ENCODE results near the gene LRRC8D. TPM values are rescaled to one million over a fixed set of nuclear protein-coding genes. Genes with fewer than 3 reads are reported as not detected.

The LRRC8D gene
- total RNA-seq, 4 donors from 2014 or later: 4.7 to 8.5 (median 6.5) TPM

DNA sequence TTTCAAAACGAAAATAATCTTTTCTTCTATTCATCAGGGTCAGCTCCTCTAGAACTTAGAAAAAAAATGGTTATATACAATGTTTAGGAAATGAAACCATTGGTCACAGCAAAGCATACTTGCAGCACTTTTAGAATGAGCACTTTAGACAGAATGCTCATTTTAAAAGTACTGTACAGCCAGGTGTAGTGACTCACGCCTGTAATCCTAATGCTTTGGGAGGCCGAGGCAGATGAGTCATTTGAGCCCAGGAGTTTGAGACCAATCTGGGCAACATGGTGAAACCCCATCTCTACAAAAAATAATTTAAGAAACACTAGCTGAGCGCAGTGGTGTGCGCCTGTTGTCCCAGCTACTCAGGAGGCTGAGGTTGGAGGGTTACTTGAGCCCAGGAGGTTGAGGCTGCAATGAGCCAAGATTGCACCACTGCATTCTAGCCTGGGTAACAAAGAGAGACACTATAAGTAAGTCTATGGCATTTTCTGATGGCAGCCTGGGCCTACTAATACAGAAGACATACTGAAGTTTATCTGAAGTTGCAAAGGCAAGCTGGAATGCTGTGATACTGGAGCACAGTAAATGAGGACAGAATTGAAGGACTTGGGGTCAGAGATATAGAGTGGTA is 125.1 kb downstream of the LRRC8D start:
- WGBS, 2 donors (ENCODE audit: low coverage in 1 of 2): 64 to 84% methylated on average over 3 to 4 of the region's 5 CpGs
- no peak overlapping the region for H3K4me3 ChIP-seq
- H3K36me3 ChIP-seq: no peaks in the 10 kb centered on the region
- no peak for TF ChIP-seq POLR2AphosphoS5 (IDR thresholded peaks at IDR 0.05)
- TF ChIP-seq POLR2A (IDR thresholded peaks at IDR 0.05): no peak
- no peak for TF ChIP-seq EP300 (IDR thresholded peaks at IDR 0.05)
- TF ChIP-seq, protein P1, sequence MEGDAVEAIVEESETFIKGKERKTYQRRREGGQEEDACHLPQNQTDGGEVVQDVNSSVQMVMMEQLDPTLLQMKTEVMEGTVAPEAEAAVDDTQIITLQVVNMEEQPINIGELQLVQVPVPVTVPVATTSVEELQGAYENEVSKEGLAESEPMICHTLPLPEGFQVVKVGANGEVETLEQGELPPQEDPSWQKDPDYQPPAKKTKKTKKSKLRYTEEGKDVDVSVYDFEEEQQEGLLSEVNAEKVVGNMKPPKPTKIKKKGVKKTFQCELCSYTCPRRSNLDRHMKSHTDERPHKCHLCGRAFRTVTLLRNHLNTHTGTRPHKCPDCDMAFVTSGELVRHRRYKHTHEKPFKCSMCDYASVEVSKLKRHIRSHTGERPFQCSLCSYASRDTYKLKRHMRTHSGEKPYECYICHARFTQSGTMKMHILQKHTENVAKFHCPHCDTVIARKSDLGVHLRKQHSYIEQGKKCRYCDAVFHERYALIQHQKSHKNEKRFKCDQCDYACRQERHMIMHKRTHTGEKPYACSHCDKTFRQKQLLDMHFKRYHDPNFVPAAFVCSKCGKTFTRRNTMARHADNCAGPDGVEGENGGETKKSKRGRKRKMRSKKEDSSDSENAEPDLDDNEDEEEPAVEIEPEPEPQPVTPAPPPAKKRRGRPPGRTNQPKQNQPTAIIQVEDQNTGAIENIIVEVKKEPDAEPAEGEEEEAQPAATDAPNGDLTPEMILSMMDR (IDR thresholded peaks at IDR 0.05): no peak
- H3K27ac ChIP-seq: no peak overlapping the region
- ATAC-seq: no peak
- H3K4me1 ChIP-seq: peaks cover 5 to 19% (median 6%) of the 10 kb centered on the region in 3 donors
- H3K9me3 ChIP-seq: no peaks in the 10 kb centered on the region
- H3K27me3 ChIP-seq: no peaks in the 10 kb centered on the region

DNA sequence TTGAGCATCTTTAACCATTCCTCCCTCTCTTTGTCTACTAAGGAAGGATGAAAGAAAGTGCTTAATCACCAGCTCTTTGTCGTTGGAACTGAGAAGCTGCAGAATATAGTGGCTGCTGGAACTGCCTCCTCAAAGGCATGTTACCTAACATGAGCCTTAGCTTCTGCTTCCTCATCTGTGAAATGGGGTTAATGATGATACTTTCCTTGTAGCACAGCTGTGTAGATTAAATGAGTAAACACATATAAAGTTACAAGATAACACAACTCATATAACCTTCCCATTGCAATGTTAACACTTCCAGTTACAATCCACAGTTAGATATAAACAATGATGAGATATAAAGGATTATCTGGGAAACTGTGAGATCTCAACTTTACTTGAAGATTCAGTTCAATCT is 125.7 kb downstream of the LRRC8D start:
- H3K4me3 ChIP-seq: no peak overlapping the region
- WGBS, 2 donors (ENCODE audit: low coverage in 1 of 2): 11 to 45% methylated on average over 1 of the region's 1 CpG
- TF ChIP-seq POLR2AphosphoS5 (IDR thresholded peaks at IDR 0.05) (no peak), EP300 (IDR thresholded peaks at IDR 0.05) (no peak), POLR2A (IDR thresholded peaks at IDR 0.05) (no peak)
- TF ChIP-seq, protein P1 (IDR thresholded peaks at IDR 0.05): no peak
- H3K27ac ChIP-seq: no peak overlapping the region
- no peaks in the 10 kb centered on the region for H3K27me3 ChIP-seq
- peaks cover 5 to 19% (median 6%) of the 10 kb centered on the region in 3 donors for H3K4me1 ChIP-seq
- no peaks in the 10 kb centered on the region for H3K9me3 ChIP-seq
- no peaks in the 10 kb centered on the region for H3K36me3 ChIP-seq
- ATAC-seq: no peak

DNA sequence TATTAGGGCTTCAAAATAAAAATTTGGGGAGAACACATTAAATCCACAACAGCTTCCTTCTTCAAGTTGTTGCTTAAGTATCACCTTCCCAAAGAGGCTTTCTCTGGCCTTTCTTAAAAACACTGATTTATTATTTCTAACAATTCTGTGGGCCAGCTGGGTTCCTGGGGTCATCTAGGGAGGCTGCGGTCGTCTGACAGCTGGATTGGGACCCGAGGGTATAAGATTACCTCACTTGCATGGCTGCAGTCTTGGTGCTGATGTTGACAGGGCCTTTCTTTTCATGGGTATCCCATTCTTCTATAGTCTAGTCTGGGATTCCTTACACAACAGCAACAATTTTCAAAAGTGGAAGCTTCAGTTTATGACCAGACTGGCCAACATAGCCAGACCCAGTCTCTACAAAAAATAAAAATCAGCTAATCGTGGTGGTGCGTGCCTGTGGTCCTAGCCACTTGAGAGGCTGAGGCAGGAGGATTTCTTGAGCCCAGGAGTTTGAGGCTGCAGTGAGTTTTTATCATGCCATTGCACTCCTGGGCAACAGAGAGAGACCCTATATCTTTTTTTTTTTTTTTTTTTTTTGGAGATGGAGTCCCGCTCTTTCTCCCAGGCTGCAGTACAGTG is 128.0 kb downstream of the LRRC8D start:
- H3K4me1 ChIP-seq: peaks cover 0 to 9% (median 6%) of the 10 kb centered on the region in 3 donors
- 94 to 96% methylated on average over 4 to 5 of the region's 6 CpGs for WGBS, 2 donors (ENCODE audit: low coverage in 1 of 2)
- TF ChIP-seq EP300 (IDR thresholded peaks at IDR 0.05) (no peak), POLR2A (IDR thresholded peaks at IDR 0.05) (no peak), POLR2AphosphoS5 (IDR thresholded peaks at IDR 0.05) (no peak)
- TF ChIP-seq, protein P1 (IDR thresholded peaks at IDR 0.05): no peak

DNA sequence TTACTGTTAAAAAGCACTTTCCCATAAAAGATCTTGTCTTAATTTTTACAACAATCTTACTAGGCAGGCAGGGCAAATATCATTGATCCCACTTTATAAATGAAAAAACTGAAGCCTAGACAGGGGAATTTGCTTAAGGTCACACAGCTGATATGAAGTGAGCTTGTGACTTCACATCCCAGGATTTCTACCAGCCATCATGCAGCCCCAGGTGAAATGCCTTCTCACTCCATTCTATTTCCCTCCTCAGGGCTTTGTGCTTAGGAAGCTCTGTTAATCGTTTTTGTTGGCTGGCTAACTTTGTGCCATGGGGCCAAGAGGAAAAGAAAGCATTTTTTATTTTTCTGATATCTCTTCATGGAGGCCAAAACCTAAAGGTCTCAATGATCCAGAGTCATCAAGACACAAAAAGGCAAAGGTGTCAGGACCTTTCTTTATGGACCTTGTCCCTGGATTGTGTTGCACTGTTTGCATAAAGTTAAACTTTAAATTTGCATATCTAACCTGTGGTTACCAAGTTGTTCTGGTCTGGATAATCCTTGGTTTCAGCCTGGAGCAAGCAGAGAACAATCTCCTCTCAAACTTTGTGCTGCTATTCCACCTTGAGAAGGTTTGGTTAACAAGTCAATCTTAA is 129.3 kb downstream of the LRRC8D start:
- no peak overlapping the region for H3K27ac ChIP-seq
- H3K27me3 ChIP-seq: no peaks in the 10 kb centered on the region
- WGBS, 2 donors (ENCODE audit: low coverage in 1 of 2): no CpG with 5 or more reads among the region's 1 CpG
- no peak for ATAC-seq
- no peaks in the 10 kb centered on the region for H3K36me3 ChIP-seq
- TF ChIP-seq, protein P1 (IDR thresholded peaks at IDR 0.05): no peak
- TF ChIP-seq EP300 (IDR thresholded peaks at IDR 0.05) (no peak), POLR2AphosphoS5 (IDR thresholded peaks at IDR 0.05) (no peak), POLR2A (IDR thresholded peaks at IDR 0.05) (no peak)
- H3K4me3 ChIP-seq: no peak overlapping the region
- H3K4me1 ChIP-seq: no peaks in the 10 kb centered on the region
- no peaks in the 10 kb centered on the region for H3K9me3 ChIP-seq

More for the DNA sequence above, 128.0 kb downstream of the LRRC8D start:
- H3K4me3 ChIP-seq: no peak overlapping the region
- no peaks in the 10 kb centered on the region for H3K9me3 ChIP-seq
- no peaks in the 10 kb centered on the region for H3K36me3 ChIP-seq
- no peak for ATAC-seq
- H3K27me3 ChIP-seq: no peaks in the 10 kb centered on the region
- no peak overlapping the region for H3K27ac ChIP-seq
